ENCODE data around the gene RPS6KA2. TPM values are rescaled to one million over a fixed set of nuclear protein-coding genes. Genes with fewer than 3 reads are reported as not detected.

The RPS6KA2 gene
- total RNA-seq, 1 experiment from 2014 or later, result 14.1 TPM

- Histone ChIP-seq H3K36me3 (no peaks in the 10 kb centered on the region), H3K4me3 (no peak overlapping the region)
- DNase-seq, result no peak
These were observed 123.0 kb downstream of the RPS6KA2 start for GRCh38 chr6:166504100-166504499.

GRCh38 chr6:166503167-166503744, 123.8 kb downstream of the RPS6KA2 start:
- H3K27me3 ChIP-seq, result no peaks in the 10 kb centered on the region
- H3K9me3 ChIP-seq, result no peaks in the 10 kb centered on the region
- no peak for DNase-seq
- H3K4me3 ChIP-seq, result no peak overlapping the region
- no peaks in the 10 kb centered on the region for H3K36me3 ChIP-seq

More at GRCh38 chr6:166504100-166504499, 123.0 kb downstream of the RPS6KA2 start:
- Histone ChIP-seq H3K27me3 (no peaks in the 10 kb centered on the region), H3K9me3 (no peaks in the 10 kb centered on the region)

- DNase-seq, result no peak
- Histone ChIP-seq H3K4me3 (no peak overlapping the region), H3K36me3 (no peaks in the 10 kb centered on the region), H3K9me3 (no peaks in the 10 kb centered on the region), H3K27me3 (no peaks in the 10 kb centered on the region)
These were observed 124.6 kb downstream of the RPS6KA2 start for GRCh38 chr6:166502453-166502852.

- no peak for DNase-seq
- H3K27me3 ChIP-seq, result no peaks in the 10 kb centered on the region
- no peaks in the 10 kb centered on the region for H3K36me3 ChIP-seq
- no peaks in the 10 kb centered on the region for H3K9me3 ChIP-seq
- H3K4me3 ChIP-seq, result no peak overlapping the region
These were observed 125.8 kb downstream of the RPS6KA2 start for GRCh38 chr6:166501246-166501645.

- Histone ChIP-seq H3K4me3 (no peak overlapping the region), H3K36me3 (no peaks in the 10 kb centered on the region), H3K27me3 (no peaks in the 10 kb centered on the region), H3K9me3 (no peaks in the 10 kb centered on the region)
- DNase-seq, result no peak
These were observed 126.8 kb downstream of the RPS6KA2 start for GRCh38 chr6:166500246-166500645.

DNA sequence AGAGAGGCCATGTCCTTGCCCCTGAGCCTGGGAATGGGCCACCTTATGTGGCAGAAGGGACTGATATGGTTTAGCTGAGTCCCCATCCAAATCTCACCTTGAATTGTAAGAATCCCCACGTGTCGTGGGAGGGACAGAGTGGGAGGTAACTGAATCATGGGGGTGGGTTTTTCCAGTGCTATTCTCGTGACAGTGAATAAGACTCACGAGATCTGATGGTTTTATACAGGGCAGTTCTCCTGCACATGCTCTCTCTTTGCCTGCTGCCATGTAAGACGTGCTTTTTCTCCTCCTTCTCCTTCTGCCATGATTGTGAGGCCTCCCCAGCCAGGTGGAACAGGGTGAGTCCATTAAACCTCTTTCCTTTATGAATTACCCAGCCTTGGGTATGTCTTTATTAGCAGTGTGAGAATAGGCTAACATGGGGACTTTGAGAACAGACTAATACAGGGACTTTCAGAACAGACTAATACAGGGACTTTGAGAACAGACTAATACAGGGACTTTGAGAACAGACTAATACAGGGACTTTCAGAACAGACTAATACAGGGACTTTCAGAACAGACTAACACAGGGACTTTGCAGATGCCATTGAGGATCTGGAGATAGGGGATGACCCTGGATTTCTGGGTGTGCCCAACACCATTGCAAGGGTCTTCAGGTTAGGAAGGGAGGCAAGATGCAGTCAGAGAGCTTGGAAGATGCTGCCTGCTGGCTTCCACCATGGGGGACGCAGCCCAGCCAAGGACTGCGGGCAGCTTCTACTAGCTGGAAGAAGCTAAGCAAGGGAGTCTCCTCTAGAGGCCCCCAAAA, 127.5 kb downstream of the RPS6KA2 start:
- no peaks in the 10 kb centered on the region for H3K36me3 ChIP-seq

GRCh38 chr6:166498661-166499349, 128.2 kb downstream of the RPS6KA2 start:
- DNase-seq, result no peak
- H3K27me3 ChIP-seq, result no peaks in the 10 kb centered on the region
- H3K4me3 ChIP-seq, result no peak overlapping the region
- no peaks in the 10 kb centered on the region for H3K9me3 ChIP-seq
- H3K36me3 ChIP-seq, result no peaks in the 10 kb centered on the region

More for the DNA sequence above, 127.5 kb downstream of the RPS6KA2 start:
- Histone ChIP-seq H3K4me3 (no peak overlapping the region), H3K9me3 (no peaks in the 10 kb centered on the region), H3K27me3 (no peaks in the 10 kb centered on the region)
- DNase-seq, result no peak

- Histone ChIP-seq H3K9me3 (no peaks in the 10 kb centered on the region), H3K27me3 (no peaks in the 10 kb centered on the region), H3K4me3 (no peak overlapping the region), H3K36me3 (no peaks in the 10 kb centered on the region)
- no peak for DNase-seq
These were observed 128.8 kb downstream of the RPS6KA2 start for GRCh38 chr6:166498228-166498627.

DNA sequence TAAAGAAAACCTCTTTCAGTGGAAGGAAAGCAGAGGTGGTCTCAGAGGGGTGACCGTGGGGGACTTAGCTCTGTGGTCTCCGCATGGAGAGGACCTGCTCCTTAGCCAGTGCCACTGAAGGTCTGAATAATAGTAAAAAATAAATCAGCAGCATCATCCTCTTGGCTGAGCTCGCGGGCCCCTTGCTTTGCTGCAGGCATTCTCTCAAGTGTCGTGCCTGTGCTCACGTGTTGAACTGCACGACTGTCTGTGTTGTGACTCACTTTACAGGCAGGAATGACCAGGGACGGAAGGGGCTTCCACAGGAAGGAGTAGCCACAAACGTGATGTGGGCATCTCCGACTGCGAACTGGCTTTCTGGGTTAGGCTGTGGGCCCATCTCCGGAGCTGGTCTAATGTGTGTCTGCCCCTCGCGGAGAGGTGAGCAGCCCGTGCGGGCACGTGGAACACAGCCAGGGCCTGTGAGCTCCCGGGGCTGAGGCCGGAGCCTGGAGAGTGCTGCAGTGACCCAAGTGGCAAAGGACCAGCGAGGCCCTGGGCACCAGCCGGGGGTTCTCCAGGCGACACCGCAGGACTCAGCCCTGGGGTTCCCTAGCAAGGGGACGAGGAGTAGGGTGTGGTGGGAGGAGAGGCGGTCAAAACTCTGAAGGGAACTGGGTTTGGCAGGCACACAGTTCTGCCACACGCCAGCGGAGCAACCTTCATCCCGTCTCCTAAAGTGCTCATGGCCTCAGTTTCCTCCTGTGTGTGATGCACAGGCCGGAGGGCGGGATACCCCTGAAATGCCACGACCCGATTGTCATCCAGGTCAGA, 129.8 kb downstream of the RPS6KA2 start:
- Histone ChIP-seq H3K4me3 (no peak overlapping the region), H3K9me3 (no peaks in the 10 kb centered on the region), H3K27me3 (no peaks in the 10 kb centered on the region), H3K36me3 (no peaks in the 10 kb centered on the region)
- DNase-seq, result no peak

DNA sequence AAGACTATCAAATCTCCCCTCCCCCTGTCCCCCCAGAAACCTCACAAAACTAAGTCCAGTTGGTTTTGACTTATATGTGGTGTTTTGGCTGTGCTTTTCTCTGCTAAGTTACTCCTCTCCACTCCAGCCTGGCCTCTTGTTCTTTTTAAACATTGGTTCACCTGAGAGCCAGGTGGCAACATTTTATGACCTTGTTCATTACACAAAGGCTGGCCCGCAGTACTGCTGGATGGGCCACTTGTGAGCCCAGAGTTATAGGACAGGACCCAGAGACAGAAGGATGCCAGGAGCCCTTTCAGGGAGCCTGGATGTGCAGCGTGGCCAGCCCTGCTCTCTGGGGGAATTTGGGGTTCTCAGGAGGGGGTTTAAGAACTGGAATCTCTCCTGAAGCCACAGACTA, 130.6 kb downstream of the RPS6KA2 start:
- no peaks in the 10 kb centered on the region for H3K9me3 ChIP-seq
- H3K27me3 ChIP-seq, result no peaks in the 10 kb centered on the region
- no peaks in the 10 kb centered on the region for H3K36me3 ChIP-seq
- no peak for DNase-seq
- H3K4me3 ChIP-seq, result no peak overlapping the region

DNA sequence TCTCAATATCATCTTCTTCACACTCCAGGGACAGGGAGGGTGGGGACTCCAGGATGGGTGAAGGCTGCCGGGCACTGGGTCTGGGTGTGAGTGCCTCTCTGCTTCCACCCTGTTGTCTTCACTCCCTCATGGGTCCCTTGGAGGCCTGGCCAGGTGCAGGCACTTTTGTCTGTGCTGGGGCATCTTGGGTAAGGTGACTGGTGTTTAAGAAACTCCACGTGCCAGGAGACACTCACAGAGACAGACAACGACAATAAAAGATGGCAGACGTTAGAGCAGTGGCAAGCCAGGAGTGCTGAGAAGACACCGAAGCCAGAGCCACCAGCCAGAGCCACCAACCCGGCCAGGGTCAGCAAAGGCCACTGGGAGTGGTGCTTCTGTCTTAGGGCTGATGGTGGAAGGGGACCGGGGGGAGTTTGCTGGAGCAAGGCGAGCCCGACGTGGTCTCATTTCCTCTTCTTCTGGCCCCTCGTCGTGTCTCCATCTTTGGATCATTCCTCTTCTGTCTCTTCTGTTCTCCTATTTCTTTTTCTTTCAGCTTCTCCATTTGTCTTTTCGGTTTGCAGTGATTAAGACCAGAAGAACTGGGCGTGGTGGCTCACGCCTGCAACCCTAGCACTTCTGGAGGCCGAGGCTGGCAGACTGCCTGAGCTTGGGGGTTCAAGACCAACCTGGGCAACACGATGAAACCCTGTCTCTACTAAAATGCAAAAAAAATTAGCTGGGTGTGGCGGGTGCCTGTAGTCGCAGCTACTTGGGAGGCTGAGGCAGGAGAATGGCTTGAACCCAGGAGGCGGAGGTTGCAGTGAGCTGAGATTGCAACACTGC, 131.3 kb downstream of the RPS6KA2 start:
- no peak for DNase-seq
- Histone ChIP-seq H3K27me3 (no peaks in the 10 kb centered on the region), H3K36me3 (no peaks in the 10 kb centered on the region), H3K4me3 (no peak overlapping the region), H3K9me3 (no peaks in the 10 kb centered on the region)

DNA sequence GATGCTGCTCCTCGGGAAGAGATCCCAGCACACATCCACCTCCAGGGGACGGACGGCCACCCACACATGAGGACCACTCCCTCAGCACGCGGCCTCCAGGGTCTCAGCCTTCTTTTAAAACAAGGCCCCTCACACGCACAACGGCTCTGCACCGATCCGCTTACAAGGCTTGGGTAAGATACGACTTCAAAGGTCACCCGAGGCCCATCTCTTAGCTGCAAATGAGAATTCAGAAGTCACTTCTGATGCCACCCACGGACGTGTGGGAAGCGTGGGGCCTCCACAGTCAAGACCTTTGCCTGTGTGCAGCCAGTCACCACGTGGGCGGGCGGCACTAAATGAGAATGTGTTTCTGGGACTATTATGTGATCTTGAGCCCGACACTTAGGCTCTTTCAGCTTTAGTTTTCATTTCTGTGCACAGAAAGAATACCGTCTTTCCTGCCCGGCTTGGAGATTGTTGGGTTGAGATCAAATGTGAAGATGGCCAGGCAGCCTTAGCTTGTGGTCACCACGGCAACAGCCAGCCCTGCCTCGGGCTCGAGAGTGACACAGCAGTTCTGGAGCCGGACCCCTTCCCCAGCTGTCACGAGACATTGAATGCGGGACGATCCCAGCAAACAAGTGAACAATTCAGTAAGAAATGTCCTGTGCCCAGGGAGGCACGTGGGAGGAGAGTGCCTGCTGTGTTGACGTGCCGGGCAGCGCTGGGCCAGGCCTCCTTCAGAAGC, 132.1 kb downstream of the RPS6KA2 start:
- H3K4me3 ChIP-seq, result no peak overlapping the region
- DNase-seq, result no peak
- no peaks in the 10 kb centered on the region for H3K27me3 ChIP-seq
- H3K9me3 ChIP-seq, result no peaks in the 10 kb centered on the region
- no peaks in the 10 kb centered on the region for H3K36me3 ChIP-seq

GRCh38 chr6:166494101-166494441, 133.0 kb downstream of the RPS6KA2 start:
- Histone ChIP-seq H3K27me3 (no peaks in the 10 kb centered on the region), H3K36me3 (no peaks in the 10 kb centered on the region), H3K4me3 (no peak overlapping the region), H3K9me3 (no peaks in the 10 kb centered on the region)
- DNase-seq, result no peak

- Histone ChIP-seq H3K27me3 (no peaks in the 10 kb centered on the region), H3K36me3 (no peaks in the 10 kb centered on the region), H3K4me3 (no peak overlapping the region), H3K9me3 (no peaks in the 10 kb centered on the region)
- no peak for DNase-seq
These were observed 133.5 kb downstream of the RPS6KA2 start for GRCh38 chr6:166493427-166494100.

DNA sequence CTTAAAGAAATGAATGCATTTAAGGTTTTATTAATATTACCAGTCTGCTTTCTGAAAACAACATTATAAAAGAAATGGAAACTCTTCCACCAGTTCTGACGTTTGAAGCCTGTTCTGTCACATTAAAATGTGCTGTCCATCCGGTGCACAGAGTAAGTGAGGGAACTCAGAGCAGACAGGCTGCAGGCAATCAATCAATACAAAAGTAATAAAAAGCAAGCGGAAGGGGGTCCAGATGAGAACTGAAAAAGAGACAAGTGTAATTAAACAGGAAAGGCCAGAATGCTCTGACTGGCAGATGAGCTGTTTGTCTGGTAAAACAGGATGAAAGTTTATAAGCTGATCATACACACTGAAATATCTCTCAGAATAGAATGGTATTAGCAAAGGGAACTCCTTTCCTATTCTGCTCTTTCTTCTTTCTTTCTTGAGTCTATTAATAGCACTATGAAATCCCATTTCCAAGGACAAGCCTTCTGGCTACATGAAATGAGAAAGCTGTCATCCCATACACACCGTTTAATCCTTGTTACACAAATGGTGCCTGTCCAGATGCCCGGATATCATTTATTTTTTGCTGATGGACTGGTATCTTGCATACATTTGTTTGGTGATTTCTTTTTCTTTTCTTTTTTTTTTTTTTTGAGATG, 134.8 kb downstream of the RPS6KA2 start:
- Histone ChIP-seq H3K27me3 (no peaks in the 10 kb centered on the region), H3K36me3 (no peaks in the 10 kb centered on the region), H3K4me3 (no peak overlapping the region), H3K9me3 (no peaks in the 10 kb centered on the region)
- DNase-seq, result no peak
